Transverse colon (tissue), 4 donors: ENCODE data around the gene NPEPL1. TPM values are rescaled to one million over a fixed set of nuclear protein-coding genes. Genes with fewer than 3 reads are reported as not detected.
A peak's percentile ranks its signal among the peaks of the same experiment; 100 is the strongest.

Experiments used
- DNase-seq: peaks from one replicate; pipeline ENCODE4 v3.0.0-alpha.2; 2019
- H3K27ac ChIP-seq, 4 donors: fragments of 200-600 bp; sonication (generic); 2 replicates each; pipeline ENCODE4 v1.5.1; 2016 to 2018; ENCODE audit warnings: inconsistent platforms in 4 of 4
- H3K27me3 ChIP-seq: fragments of 200-600 bp; sonication (generic); 2 replicates; pipeline ENCODE4 v1.5.1; 2017; ENCODE audit warnings: inconsistent platforms
- H3K36me3 ChIP-seq, 4 donors: fragments of 200-600 bp; sonication (generic); 2 replicates each; pipeline ENCODE4 v1.5.1; 2017 to 2019; ENCODE audit warnings: inconsistent platforms in 4 of 4
- H3K4me1 ChIP-seq, 4 donors: fragments of 200-600 bp; sonication (generic); 2 replicates each; pipeline ENCODE4 v1.5.1; 2017 to 2020; ENCODE audit warnings: inconsistent platforms in 4 of 4
- H3K4me3 ChIP-seq, 4 donors: fragments of 200-600 bp; sonication (generic); 1 replicate in 1 of 4; 2 replicates in 3 of 4; pipeline versions ENCODE4 v1.5.1 to v1.6.1; 2017 to 2019; ENCODE audit warnings: inconsistent platforms in 4 of 4
- H3K9me3 ChIP-seq, 2 donors: fragments of 200-600 bp; sonication (generic); 2 replicates each; pipeline ENCODE4 v1.5.1; 2017 to 2019; ENCODE audit warnings: inconsistent platforms in 2 of 2
- CTCF ChIP-seq, 5 experiments: fragments of 200-600 bp in 3 of 5; fragments of 450-650 bp in 2 of 5; sonication (generic) in 3 of 5; IDR thresholded peaks; 1 replicate in 2 of 5; 2 replicates in 3 of 5; pipeline ENCODE4 v1.5.1; 2016 to 2017; ENCODE audit warnings: antibody characterized with exemption in 5 of 5, inconsistent platforms in 3 of 5, mild to moderate bottlenecking in 2 of 5, moderate library complexity in 1 of 5
- EP300 ChIP-seq: sonication (generic); formaldehyde crosslinking; IDR thresholded peaks from one replicate; pipeline ENCODE4 v1.6.1; 2017; ENCODE audit warnings: antibody characterized with exemption, low read depth
- POLR2A ChIP-seq: fragments of 450-650 bp; IDR thresholded peaks from one replicate; pipeline ENCODE4 v1.6.1; 2016; ENCODE audit warnings: antibody characterized with exemption, mild to moderate bottlenecking, moderate library complexity
- POLR2AphosphoS5 ChIP-seq, 3 donors: sonication (generic); formaldehyde crosslinking; IDR thresholded peaks; one replicate each; pipeline ENCODE4 v1.6.1; 2016; ENCODE audit warnings: antibody characterized with exemption in 3 of 3
- WGBS, 2 donors: methylation state at CpG; one replicate each; pipeline ENCODE4 v1.1.5; 2018; ENCODE audit warnings: low coverage in 1 of 2; 5-methylcytosine and 5-hydroxymethylcytosine counted together
- in situ Hi-C, 4 donors: fragments of 200-750 bp; cut with MboI; loops; one replicate each; pipeline versions ENCODE4 v1.15.0 to v1.15.1; 2017; ENCODE audit warnings: low sequenced_read_pairs in 3 of 4, low pct_ligation_motif_present in 1 of 4, low pct_unique_long_range_greater_than_20kb in 1 of 4
- intact Hi-C: fragments of 100-400 bp; cut with DNase I; formaldehyde crosslinking; loops from one replicate; pipeline ENCODE4 v1.15.1; 2023; ENCODE audit warnings: low total_unique reads
- total RNA-seq, 4 donors: library from RNA; depleted of rRNA; stranded (reverse); fragments of >200 nt; gene quantifications; one replicate each; pipeline ENCODE4 v1.1.0, GENCODE V29; 2016

Gene NPEPL1
- total RNA-seq, 4 donors from 2014 or later, result 33.3 to 109 (median 66.9) TPM

GRCh38 chr20:58705208-58705926 lies 12.8 kb downstream of the NPEPL1 start:
- intact Hi-C loops, result no loop called here
- no peak overlapping the region for H3K4me3 ChIP-seq
- 91 to 95% methylated on average over 6 to 14 of the region's 14 CpGs for WGBS, 2 donors
- no peak for TF ChIP-seq EP300
- TF ChIP-seq POLR2A, result no peak
- no peak for TF ChIP-seq POLR2AphosphoS5 (IDR thresholded peaks at IDR 0.05)
- no peak for TF ChIP-seq CTCF (IDR thresholded peaks at IDR 0.05)
- no peaks in the 10 kb centered on the region for H3K4me1 ChIP-seq
- in situ Hi-C loops, result no loop called here
- no peaks in the 10 kb centered on the region for H3K9me3 ChIP-seq
- no peaks in the 10 kb centered on the region for H3K27me3 ChIP-seq
- peaks cover 0 to 16% (median 4%) of the 10 kb centered on the region in 4 donors for H3K36me3 ChIP-seq
- H3K27ac ChIP-seq, result no peak overlapping the region
- no peak for DNase-seq

DNA sequence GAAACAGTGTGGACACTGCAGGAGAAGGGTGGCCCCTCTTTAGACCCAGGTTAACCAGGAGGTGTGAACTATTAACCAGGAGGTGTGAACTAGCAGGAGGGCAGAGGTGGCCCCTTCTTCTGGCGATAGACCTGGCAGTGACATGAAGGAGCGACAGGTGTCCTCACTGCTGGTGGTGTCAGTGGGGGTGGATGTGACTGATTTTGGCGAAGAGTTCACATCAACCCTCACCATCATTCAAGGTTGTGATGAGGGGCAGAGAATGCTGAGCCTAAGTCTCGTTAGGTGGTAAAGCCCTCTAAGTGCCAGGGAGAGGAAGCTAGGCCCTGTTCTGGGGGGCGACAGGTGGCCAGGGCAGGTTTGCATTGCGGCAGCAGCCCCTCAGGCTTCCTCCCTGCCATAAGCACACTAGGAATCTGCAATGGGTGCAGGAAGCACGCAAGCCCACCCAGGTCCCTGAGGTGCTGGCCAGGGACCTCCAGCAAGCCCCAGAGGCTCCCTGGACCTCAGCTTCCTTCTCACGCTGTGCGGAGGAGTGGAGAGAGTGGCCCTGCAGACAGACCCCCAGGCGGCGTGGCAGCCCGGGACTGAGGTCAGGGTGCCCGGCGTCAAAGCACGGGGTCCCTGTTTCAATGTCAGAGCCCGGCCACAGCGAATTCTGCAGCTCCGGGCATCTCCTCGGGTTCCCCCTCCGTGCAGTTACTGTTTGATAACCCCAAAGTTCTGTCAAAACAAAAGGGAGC lies 13.7 kb downstream of the NPEPL1 start:
- Histone ChIP-seq H3K9me3 (no peaks in the 10 kb centered on the region), H3K4me3 (no peak overlapping the region), H3K27me3 (no peaks in the 10 kb centered on the region), H3K27ac (no peak overlapping the region), H3K36me3 (peaks cover 0 to 16% (median 4%) of the 10 kb centered on the region in 4 donors), H3K4me1 (no peaks in the 10 kb centered on the region)
- intact Hi-C loops (no loop called here), in situ Hi-C loops (no loop called here)
- DNase-seq, result peak; percentile 3
- TF ChIP-seq POLR2AphosphoS5 (IDR thresholded peaks at IDR 0.05) (no peak), CTCF (IDR thresholded peaks at IDR 0.05) (no peak), POLR2A (no peak), EP300 (no peak)
- 82% methylated on average over 15 of the region's 20 CpGs; no CpG with 5 or more reads in 1 of the 2 donors for WGBS, 2 donors

DNA sequence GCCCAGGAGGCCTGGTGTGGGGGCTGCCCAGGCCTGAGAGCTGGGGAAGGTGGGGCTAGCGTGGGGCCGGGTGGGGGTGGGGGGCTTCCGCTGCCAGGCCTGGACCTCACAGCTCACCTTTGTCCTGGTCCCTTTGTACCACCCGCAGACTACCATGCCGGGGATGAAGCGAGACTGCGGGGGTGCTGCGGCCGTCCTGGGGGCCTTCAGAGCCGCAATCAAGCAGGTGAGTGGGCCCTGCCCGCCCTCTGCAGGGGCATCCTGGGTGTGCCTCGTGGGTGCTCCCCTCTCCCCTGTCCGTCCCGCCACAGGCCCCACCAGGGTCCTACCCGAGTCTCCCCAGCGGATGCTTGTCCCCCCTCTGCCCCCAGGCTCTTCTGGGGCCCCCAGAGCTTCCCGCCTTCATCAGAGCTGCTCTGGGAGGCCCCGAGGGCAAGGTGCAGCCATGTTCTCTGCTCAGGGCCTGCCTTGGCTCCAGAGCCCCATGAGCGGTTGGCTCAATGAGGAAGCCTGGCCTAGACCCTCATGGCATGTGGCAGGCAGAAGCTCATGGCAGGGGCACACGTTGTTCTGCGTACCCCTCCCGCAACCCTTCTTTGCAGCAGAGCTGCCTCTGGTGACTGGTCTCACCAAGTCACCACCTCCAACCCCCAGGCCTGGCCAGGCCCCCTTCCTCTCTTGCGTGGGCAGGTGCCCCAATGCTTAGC lies 14.5 kb downstream of the NPEPL1 start:
- no peak overlapping the region for H3K4me3 ChIP-seq
- no peaks in the 10 kb centered on the region for H3K4me1 ChIP-seq
- 95% methylated on average over 23 of the region's 23 CpGs; no CpG with 5 or more reads in 1 of the 2 donors for WGBS, 2 donors
- intact Hi-C loops, result no loop called here
- no peaks in the 10 kb centered on the region for H3K9me3 ChIP-seq
- no peak for TF ChIP-seq CTCF (IDR thresholded peaks at IDR 0.05)
- TF ChIP-seq POLR2AphosphoS5 (IDR thresholded peaks at IDR 0.05), result no peak
- no peak for TF ChIP-seq EP300
- TF ChIP-seq POLR2A, result no peak
- H3K27ac ChIP-seq, result no peak overlapping the region
- in situ Hi-C loops, result no loop called here
- peak; percentile 4 for DNase-seq
- H3K27me3 ChIP-seq, result no peaks in the 10 kb centered on the region
- H3K36me3 ChIP-seq, result peaks cover 0 to 16% (median 4%) of the 10 kb centered on the region in 4 donors

DNA sequence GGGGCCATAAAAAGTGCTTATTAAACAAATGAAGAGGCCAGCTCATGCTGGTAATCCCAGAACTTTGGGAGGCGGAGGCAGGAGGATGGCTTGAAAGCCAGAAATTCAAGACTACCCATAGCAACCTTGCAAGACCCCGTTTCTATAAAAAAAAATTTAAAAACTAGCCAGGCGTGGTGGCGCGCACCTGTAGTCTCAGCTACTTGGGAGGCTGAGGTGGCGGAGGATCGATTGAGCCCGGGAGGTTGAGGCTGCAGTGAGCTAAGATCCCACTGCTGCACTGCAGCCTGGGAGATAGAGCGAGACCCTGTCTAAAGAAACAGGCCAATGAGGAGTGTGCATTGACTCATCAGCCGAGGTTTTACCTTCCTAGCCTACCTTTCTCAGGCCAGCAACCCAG lies 15.2 kb downstream of the NPEPL1 start:
- peaks cover 0 to 14% (median 4%) of the 10 kb centered on the region in 4 donors for H3K36me3 ChIP-seq
- DNase-seq, result no peak
- no peaks in the 10 kb centered on the region for H3K9me3 ChIP-seq
- no peak for TF ChIP-seq EP300
- TF ChIP-seq POLR2AphosphoS5 (IDR thresholded peaks at IDR 0.05), result no peak
- no peak for TF ChIP-seq POLR2A
- no peak for TF ChIP-seq CTCF (IDR thresholded peaks at IDR 0.05)
- H3K27ac ChIP-seq, result no peak overlapping the region
- no peak overlapping the region for H3K4me3 ChIP-seq
- no peaks in the 10 kb centered on the region for H3K4me1 ChIP-seq
- 93% methylated on average over 10 of the region's 10 CpGs; no CpG with 5 or more reads in 1 of the 2 donors for WGBS, 2 donors
- intact Hi-C loops, result no loop called here
- H3K27me3 ChIP-seq, result no peaks in the 10 kb centered on the region
- in situ Hi-C loops, result no loop called here
